Measurements from ENCODE around the gene GIMAP7. TPM values are rescaled to one million over a fixed set of nuclear protein-coding genes. Genes with fewer than 3 reads are reported as not detected.

The GIMAP7 gene
- total RNA-seq, 1 experiment from 2014 or later = not detected

DNA sequence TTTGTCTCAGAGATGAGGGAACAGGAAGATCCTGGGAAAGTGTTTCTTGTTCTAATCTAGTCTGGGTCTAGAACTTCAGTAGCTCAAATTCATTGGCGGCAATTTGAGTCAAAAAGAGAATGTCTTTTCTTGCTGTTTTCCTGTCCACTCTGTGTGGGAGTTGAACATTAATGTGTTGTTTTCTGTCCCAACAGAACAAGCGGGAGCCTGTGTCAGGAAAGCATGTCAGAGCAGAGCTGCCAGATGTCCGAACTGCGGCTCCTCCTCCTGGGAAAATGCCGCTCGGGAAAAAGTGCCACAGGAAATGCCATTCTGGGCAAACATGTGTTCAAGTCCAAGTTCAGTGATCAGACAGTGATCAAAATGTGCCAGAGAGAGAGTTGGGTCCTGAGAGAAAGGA lies 48.2 kb upstream of the GIMAP7 start:
- Histone ChIP-seq H3K9me2 (replicated peaks; ENCODE audit: low read length) (no peaks in the 10 kb centered on the region), H3K27me3 (ENCODE audit: low read length) (peaks cover 31% of the 10 kb centered on the region; the same call in 1 of the 2 replicates), H4K20me1 (ENCODE audit: low read length) (no peaks in the 10 kb centered on the region), H3K4me2 (ENCODE audit: low read length) (no peak overlapping the region), H3K4me1 (ENCODE audit: insufficient read depth, low read length) (no peaks in the 10 kb centered on the region; the same call in 1 of the 2 replicates), H3K27ac (ENCODE audit: low read length) (no peak overlapping the region), H3K9ac (ENCODE audit: low read length) (no peak overlapping the region), H3K79me2 (ENCODE audit: low read length) (no peaks in the 10 kb centered on the region), H3F3A (ENCODE audit: low read length, unreplicated experiment) (no peaks in the 10 kb centered on the region), H3K4me3 (ENCODE audit: low read length) (no peak overlapping the region), H3K36me3 (ENCODE audit: low read depth, low read length) (no peaks in the 10 kb centered on the region), H3K9me3 (ENCODE audit: low read length) (no peaks in the 10 kb centered on the region), H2AFZ (ENCODE audit: low read length) (no peak overlapping the region)
- ChIA-PET POLR2A (ENCODE audit: unreplicated experiment) (no interaction called here), CTCF (no interaction called here)
- intact Hi-C loops (cut with micrococcal nuclease) = no loop called here
- DNase-seq (no peak), ATAC-seq (no peak)
- BruUV-seq (replicated peaks) = no TSS peak
- TF ChIP-seq EZH2 (IDR thresholded peaks at IDR 0.05; ENCODE audit: low read length, unreplicated experiment) = no peak
- TF ChIP-seq EZH2phosphoT487 (IDR thresholded peaks at IDR 0.05; ENCODE audit: borderline replicate concordance, low read length) = no peak
- TF ChIP-seq, protein P1, sequence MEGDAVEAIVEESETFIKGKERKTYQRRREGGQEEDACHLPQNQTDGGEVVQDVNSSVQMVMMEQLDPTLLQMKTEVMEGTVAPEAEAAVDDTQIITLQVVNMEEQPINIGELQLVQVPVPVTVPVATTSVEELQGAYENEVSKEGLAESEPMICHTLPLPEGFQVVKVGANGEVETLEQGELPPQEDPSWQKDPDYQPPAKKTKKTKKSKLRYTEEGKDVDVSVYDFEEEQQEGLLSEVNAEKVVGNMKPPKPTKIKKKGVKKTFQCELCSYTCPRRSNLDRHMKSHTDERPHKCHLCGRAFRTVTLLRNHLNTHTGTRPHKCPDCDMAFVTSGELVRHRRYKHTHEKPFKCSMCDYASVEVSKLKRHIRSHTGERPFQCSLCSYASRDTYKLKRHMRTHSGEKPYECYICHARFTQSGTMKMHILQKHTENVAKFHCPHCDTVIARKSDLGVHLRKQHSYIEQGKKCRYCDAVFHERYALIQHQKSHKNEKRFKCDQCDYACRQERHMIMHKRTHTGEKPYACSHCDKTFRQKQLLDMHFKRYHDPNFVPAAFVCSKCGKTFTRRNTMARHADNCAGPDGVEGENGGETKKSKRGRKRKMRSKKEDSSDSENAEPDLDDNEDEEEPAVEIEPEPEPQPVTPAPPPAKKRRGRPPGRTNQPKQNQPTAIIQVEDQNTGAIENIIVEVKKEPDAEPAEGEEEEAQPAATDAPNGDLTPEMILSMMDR (conservative IDR thresholded peaks at IDR 0.05; ENCODE audit: low read depth, low read length) = no peak

DNA sequence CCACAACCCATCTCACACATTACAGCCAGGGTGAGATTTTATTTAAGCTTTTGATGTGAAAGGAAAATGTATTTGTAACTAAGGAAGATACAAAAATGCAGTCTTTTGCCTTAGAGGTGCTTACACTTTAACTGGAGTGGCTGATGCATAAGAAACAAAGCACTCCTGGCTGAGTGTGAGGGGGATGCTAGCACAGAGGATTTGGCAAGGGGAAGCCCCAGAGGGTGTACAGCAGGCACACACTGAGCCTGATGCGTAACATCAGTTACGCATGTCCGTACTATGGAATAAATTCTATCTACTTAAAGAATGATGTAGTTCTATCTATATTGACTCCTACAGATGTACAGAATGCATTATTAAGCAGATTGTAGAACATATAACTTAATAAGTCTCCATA lies 46.4 kb upstream of the GIMAP7 start:
- H3K79me2 ChIP-seq (ENCODE audit: low read length) = no peaks in the 10 kb centered on the region
- no peaks in the 10 kb centered on the region for H3K9me2 ChIP-seq (replicated peaks; ENCODE audit: low read length)
- no peak for ATAC-seq
- H3K27ac ChIP-seq (ENCODE audit: low read length) = no peak overlapping the region
- peaks cover 31% of the 10 kb centered on the region; the same call in 1 of the 2 replicates for H3K27me3 ChIP-seq (ENCODE audit: low read length)
- H3K9ac ChIP-seq (ENCODE audit: low read length) = no peak overlapping the region
- no peaks in the 10 kb centered on the region; the same call in 1 of the 2 replicates for H3K4me1 ChIP-seq (ENCODE audit: insufficient read depth, low read length)
- H3F3A ChIP-seq (ENCODE audit: low read length, unreplicated experiment) = no peaks in the 10 kb centered on the region
- no peak overlapping the region for H2AFZ ChIP-seq (ENCODE audit: low read length)
- H4K20me1 ChIP-seq (ENCODE audit: low read length) = no peaks in the 10 kb centered on the region
- no peaks in the 10 kb centered on the region for H3K9me3 ChIP-seq (ENCODE audit: low read length)
- POLR2A ChIA-PET (ENCODE audit: unreplicated experiment) = no interaction called here
- H3K4me3 ChIP-seq (ENCODE audit: low read length) = no peak overlapping the region
- BruUV-seq (replicated peaks) = no TSS peak
- no peak overlapping the region for H3K4me2 ChIP-seq (ENCODE audit: low read length)
- TF ChIP-seq, protein P1 (conservative IDR thresholded peaks at IDR 0.05; ENCODE audit: low read depth, low read length) = no peak
- TF ChIP-seq EZH2phosphoT487 (IDR thresholded peaks at IDR 0.05; ENCODE audit: borderline replicate concordance, low read length) (no peak), EZH2 (IDR thresholded peaks at IDR 0.05; ENCODE audit: low read length, unreplicated experiment) (no peak)
- no peaks in the 10 kb centered on the region for H3K36me3 ChIP-seq (ENCODE audit: low read depth, low read length)
- intact Hi-C loops (cut with micrococcal nuclease) = no loop called here
- CTCF ChIA-PET = no interaction called here
- no peak for DNase-seq

DNA sequence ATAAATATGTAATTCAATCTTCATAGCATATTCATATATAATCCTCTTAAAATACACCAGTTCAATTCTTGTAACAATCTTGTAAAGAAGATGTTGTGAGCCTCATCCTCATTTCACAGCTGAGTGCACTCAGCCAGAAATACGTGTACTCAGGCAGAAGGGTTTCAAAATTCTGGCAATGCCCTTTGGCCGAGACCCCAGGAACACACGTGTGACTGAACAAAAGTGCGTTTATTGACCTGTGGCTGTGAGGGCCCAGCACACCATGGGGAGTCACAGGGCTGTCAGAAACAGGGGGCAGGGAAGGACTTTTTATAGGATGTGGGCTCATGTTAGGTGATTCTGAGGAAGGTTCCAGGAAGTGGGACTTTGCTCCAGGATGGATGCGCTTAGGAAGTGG lies 42.8 kb upstream of the GIMAP7 start:
- Histone ChIP-seq H2AFZ (ENCODE audit: low read length) (no peak overlapping the region), H3K4me1 (ENCODE audit: insufficient read depth, low read length) (no peaks in the 10 kb centered on the region), H3F3A (ENCODE audit: low read length, unreplicated experiment) (no peaks in the 10 kb centered on the region), H3K9me2 (replicated peaks; ENCODE audit: low read length) (no peaks in the 10 kb centered on the region; the same call in 1 of the 2 replicates), H3K9me3 (ENCODE audit: low read length) (no peaks in the 10 kb centered on the region), H3K27me3 (ENCODE audit: low read length) (peaks cover 29% of the 10 kb centered on the region; the same call in 1 of the 2 replicates), H3K36me3 (ENCODE audit: low read depth, low read length) (no peaks in the 10 kb centered on the region), H3K4me3 (ENCODE audit: low read length) (no peak overlapping the region), H3K27ac (ENCODE audit: low read length) (no peak overlapping the region), H3K4me2 (ENCODE audit: low read length) (no peak overlapping the region), H4K20me1 (ENCODE audit: low read length) (no peaks in the 10 kb centered on the region), H3K9ac (ENCODE audit: low read length) (no peak overlapping the region), H3K79me2 (ENCODE audit: low read length) (no peaks in the 10 kb centered on the region)
- POLR2A ChIA-PET (ENCODE audit: unreplicated experiment) = no interaction called here
- DNase-seq (no peak), ATAC-seq (no peak)
- no TSS peak for BruUV-seq (replicated peaks)
- CTCF ChIA-PET = no interaction called here
- intact Hi-C loops (cut with micrococcal nuclease) = no loop called here
- TF ChIP-seq, protein P1 (conservative IDR thresholded peaks at IDR 0.05; ENCODE audit: low read depth, low read length) = no peak
- TF ChIP-seq EZH2phosphoT487 (IDR thresholded peaks at IDR 0.05; ENCODE audit: borderline replicate concordance, low read length) = no peak
- no peak for TF ChIP-seq EZH2 (IDR thresholded peaks at IDR 0.05; ENCODE audit: low read length, unreplicated experiment)
